HG03432 (cell line): Measurements from ENCODE around the gene LARGE1.
A peak's percentile ranks its signal among the peaks of the same experiment; 100 is the strongest.

ENCODE experiments used
- ATAC-seq: cut with Tn5 transposase; IDR thresholded peaks from one replicate; pipeline ENCODE4 v1.9.1; 2021; ENCODE audit warnings: mild to moderate bottlenecking, moderate library complexity; ENCODE audit not compliant: unreplicated experiment

LARGE1 gene

GRCh38 chr22:33914131-33914530 lies 6.1 kb downstream of the LARGE1 start:
- ATAC-seq, result no peak

- ATAC-seq, result no peak
Observed at GRCh38 chr22:33913188-33913587, 7.1 kb downstream of the LARGE1 start.

- ATAC-seq, result no peak
Observed at GRCh38 chr22:33909911-33910310, 10.4 kb downstream of the LARGE1 start.

- ATAC-seq, result no peak
Observed at GRCh38 chr22:33909075-33909458, 11.2 kb downstream of the LARGE1 start.

- ATAC-seq, result no peak
Observed at GRCh38 chr22:33908171-33909074, 11.9 kb downstream of the LARGE1 start.

GRCh38 chr22:33906954-33907353 lies 13.3 kb downstream of the LARGE1 start:
- ATAC-seq, result no peak

- no peak for ATAC-seq
Observed at GRCh38 chr22:33906475-33906874, 13.8 kb downstream of the LARGE1 start.

GRCh38 chr22:33903012-33903411 lies 17.3 kb downstream of the LARGE1 start:
- ATAC-seq, result no peak

- ATAC-seq, result no peak
Observed at GRCh38 chr22:33902073-33902472, 18.2 kb downstream of the LARGE1 start.

GRCh38 chr22:33898121-33898520 lies 22.2 kb downstream of the LARGE1 start:
- ATAC-seq, result no peak

GRCh38 chr22:33897448-33897835 lies 22.8 kb downstream of the LARGE1 start:
- ATAC-seq, result no peak

- peak; percentile 70 for ATAC-seq
Observed at GRCh38 chr22:33896575-33897447, 23.5 kb downstream of the LARGE1 start.

GRCh38 chr22:33896154-33896553 lies 24.1 kb downstream of the LARGE1 start:
- ATAC-seq, result peak; percentile 54

- ATAC-seq, result no peak
Observed at GRCh38 chr22:33895444-33895843, 24.8 kb downstream of the LARGE1 start.

GRCh38 chr22:33894515-33894914 lies 25.8 kb downstream of the LARGE1 start:
- ATAC-seq, result no peak

GRCh38 chr22:33894036-33894435 lies 26.2 kb downstream of the LARGE1 start:
- ATAC-seq, result no peak

- ATAC-seq, result no peak
Observed at GRCh38 chr22:33893512-33893911, 26.8 kb downstream of the LARGE1 start.

- no peak for ATAC-seq
Observed at GRCh38 chr22:33891992-33892391, 28.3 kb downstream of the LARGE1 start.

- ATAC-seq, result no peak
Observed at GRCh38 chr22:33891455-33891854, 28.8 kb downstream of the LARGE1 start.

GRCh38 chr22:33889748-33890147 lies 30.5 kb downstream of the LARGE1 start:
- ATAC-seq, result no peak

GRCh38 chr22:33888821-33889220 lies 31.5 kb downstream of the LARGE1 start:
- ATAC-seq, result no peak

- ATAC-seq, result no peak
Observed at GRCh38 chr22:33887173-33887572, 33.1 kb downstream of the LARGE1 start.
